Ovary (tissue), 3 donors: ENCODE data around the gene ARHGEF9.

Source experiments
- CTCF ChIP-seq, 3 donors: fragments of 450-650 bp in 2 of 3; fragments of 200-600 bp in 1 of 3; IDR thresholded peaks; one replicate each; pipeline versions ENCODE4 v1.5.1 to v1.8.0; 2016 to 2022; ENCODE audit warnings: antibody characterized with exemption in 3 of 3, mild to moderate bottlenecking in 1 of 3
- EP300 ChIP-seq: sonication (generic); formaldehyde crosslinking; IDR thresholded peaks from one replicate; pipeline ENCODE4 v1.6.1; 2017; ENCODE audit warnings: antibody characterized with exemption
- donor health status: DM: no; HTN: no; CAD: no.

- TF ChIP-seq CTCF (IDR thresholded peaks at IDR 0.05): no peak
- no peak for TF ChIP-seq EP300
Measured at GRCh38 chrX:63664083-63664482, 120.9 kb downstream of the ARHGEF9 start.
